ENCODE measurements around the gene KRTAP10-9.

DNA sequence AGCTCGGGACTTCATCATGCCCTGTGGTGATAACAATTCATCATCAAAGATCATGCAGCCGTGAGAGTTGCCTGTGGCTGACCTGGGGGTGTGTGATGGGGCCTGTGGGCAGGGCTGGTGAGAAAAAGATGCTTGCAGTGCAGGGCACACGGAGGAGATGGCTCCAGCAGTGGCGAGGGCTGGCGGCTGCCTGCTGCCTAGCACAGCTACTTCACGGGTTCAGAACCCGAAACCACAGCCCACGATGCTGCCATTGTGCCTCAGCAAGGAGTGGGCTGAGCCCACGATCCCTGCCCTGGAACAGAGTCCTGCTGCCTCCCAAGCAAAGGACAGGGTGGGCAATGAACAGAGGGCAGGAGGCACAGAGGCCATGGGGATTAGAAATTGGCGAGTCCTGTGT is 631 bp upstream of the KRTAP10-9 start:
- no peak for TF ChIP-seq GATA2 (IDR thresholded peaks at IDR 0.05; ENCODE audit: low read depth, low read length)
- TF ChIP-seq GATA3 (IDR thresholded peaks at IDR 0.05; ENCODE audit: low read depth, low read length) = no peak

Measured in SH-SY5Y (cell line).